ENCODE results near the gene ADPRS.

The ADPRS gene

GRCh38 chr1:36112823-36113222 is 24.1 kb downstream of the ADPRS start:
- no peak for DNase-seq

GRCh38 chr1:36114371-36114770 is 25.7 kb downstream of the ADPRS start:
- no peak for DNase-seq

- peak; percentile 11 for DNase-seq
Observed at GRCh38 chr1:36115200-36115669, 26.5 kb downstream of the ADPRS start.

GRCh38 chr1:36115931-36116330 is 27.2 kb downstream of the ADPRS start:
- no peak for DNase-seq

- no peak for DNase-seq
Observed at GRCh38 chr1:36116901-36117300, 28.2 kb downstream of the ADPRS start.

GRCh38 chr1:36118447-36119204 is 29.9 kb downstream of the ADPRS start:
- DNase-seq: peak; percentile 76

GRCh38 chr1:36119456-36119855 is 30.8 kb downstream of the ADPRS start:
- no peak for DNase-seq

- DNase-seq: no peak
Observed at GRCh38 chr1:36122062-36123030, 33.7 kb downstream of the ADPRS start.

GRCh38 chr1:36123356-36123755 is 34.7 kb downstream of the ADPRS start:
- no peak for DNase-seq

- no peak for DNase-seq
Observed at GRCh38 chr1:36124404-36125128, 35.9 kb downstream of the ADPRS start.

GRCh38 chr1:36125129-36125991 is 36.7 kb downstream of the ADPRS start, which contains the start of gene COL8A2:
COL8A2 (minus strand) TSS chr1:36125222; CDS start chr1:36100242, 24,980 bp downstream.
- peak; percentile 14 for DNase-seq

- DNase-seq: no peak
Observed at GRCh38 chr1:36126005-36126716, 37.5 kb downstream of the ADPRS start.

GRCh38 chr1:36126797-36127500 is 38.3 kb downstream of the ADPRS start:
- no peak for DNase-seq

- peak; percentile 18 for DNase-seq
Observed at GRCh38 chr1:36128126-36128904, 39.6 kb downstream of the ADPRS start.

GRCh38 chr1:36128905-36129206 is 40.2 kb downstream of the ADPRS start:
- no peak for DNase-seq

- no peak for DNase-seq
Observed at GRCh38 chr1:36132029-36132428, 43.3 kb downstream of the ADPRS start.

- no peak for DNase-seq
Observed at GRCh38 chr1:36133484-36133883, 44.8 kb downstream of the ADPRS start.

GRCh38 chr1:36134031-36134430 is 45.3 kb downstream of the ADPRS start:
- no peak for DNase-seq

- peak; percentile 75 for DNase-seq
Observed at GRCh38 chr1:36134505-36135329, 46.0 kb downstream of the ADPRS start.

All from NCI-H82 (cell line).